SIG-M5 treated with dmso at 0.1 percent for 504 hours (cell line): ENCODE results near the gene CCP110.
A peak's percentile ranks its signal among the peaks of the same experiment; 100 is the strongest.

Experiments
- DNase-seq: peaks from one replicate; lab custom pipeline; 2025; ENCODE audit not compliant: unreplicated experiment; lab: John Stamatoyannopoulos, UW

CCP110 gene, protein sequence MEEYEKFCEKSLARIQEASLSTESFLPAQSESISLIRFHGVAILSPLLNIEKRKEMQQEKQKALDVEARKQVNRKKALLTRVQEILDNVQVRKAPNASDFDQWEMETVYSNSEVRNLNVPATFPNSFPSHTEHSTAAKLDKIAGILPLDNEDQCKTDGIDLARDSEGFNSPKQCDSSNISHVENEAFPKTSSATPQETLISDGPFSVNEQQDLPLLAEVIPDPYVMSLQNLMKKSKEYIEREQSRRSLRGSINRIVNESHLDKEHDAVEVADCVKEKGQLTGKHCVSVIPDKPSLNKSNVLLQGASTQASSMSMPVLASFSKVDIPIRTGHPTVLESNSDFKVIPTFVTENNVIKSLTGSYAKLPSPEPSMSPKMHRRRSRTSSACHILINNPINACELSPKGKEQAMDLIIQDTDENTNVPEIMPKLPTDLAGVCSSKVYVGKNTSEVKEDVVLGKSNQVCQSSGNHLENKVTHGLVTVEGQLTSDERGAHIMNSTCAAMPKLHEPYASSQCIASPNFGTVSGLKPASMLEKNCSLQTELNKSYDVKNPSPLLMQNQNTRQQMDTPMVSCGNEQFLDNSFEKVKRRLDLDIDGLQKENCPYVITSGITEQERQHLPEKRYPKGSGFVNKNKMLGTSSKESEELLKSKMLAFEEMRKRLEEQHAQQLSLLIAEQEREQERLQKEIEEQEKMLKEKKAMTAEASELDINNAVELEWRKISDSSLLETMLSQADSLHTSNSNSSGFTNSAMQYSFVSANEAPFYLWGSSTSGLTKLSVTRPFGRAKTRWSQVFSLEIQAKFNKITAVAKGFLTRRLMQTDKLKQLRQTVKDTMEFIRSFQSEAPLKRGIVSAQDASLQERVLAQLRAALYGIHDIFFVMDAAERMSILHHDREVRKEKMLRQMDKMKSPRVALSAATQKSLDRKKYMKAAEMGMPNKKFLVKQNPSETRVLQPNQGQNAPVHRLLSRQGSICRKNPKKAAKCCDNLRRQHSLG

DNA sequence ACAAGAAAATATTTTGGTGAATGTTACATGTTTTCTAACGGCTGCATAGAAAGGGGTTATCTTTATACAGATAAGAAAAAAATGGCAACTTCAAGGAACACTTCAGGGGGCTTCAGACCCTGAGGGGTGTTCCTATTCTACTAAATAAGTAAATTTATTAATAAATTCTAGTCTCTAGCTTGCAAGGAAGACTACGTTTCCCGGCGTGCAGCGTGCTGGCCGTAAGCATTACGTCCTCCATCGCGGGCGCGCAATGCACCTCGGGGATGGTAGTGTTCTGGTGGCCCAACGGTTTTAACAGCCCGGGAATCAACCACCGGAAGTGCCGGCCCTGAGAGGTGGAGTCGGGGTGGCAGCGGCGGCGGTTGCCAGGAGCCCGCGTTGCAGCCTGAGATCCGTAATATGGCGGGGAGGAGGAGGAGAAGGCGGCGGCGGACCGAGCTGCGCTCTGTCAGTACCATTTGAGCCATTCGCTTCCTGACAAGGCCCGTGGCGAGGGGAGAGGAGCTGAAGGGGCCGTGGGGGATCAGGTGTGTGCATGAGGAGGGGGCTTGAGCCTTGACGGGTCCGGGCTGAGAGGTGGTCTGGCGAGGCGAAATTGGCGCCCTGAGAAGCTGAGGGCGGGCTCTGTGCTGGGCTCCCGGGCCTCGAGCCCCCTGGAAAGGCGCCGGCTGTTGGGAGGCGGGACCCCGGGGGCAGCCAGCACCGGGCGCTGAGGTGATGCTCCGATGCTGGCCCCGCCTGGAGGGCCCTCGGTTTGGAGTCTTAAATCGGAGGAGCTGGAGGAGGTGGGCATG lies at the start of gene CCP110:
Gene CCP110 (plus strand): TSS at position 384 of the 797 bp plus-strand sequence. CDS start 3,940 bp downstream, outside the sequence.
- DNase-seq: peak; percentile 96

DNA sequence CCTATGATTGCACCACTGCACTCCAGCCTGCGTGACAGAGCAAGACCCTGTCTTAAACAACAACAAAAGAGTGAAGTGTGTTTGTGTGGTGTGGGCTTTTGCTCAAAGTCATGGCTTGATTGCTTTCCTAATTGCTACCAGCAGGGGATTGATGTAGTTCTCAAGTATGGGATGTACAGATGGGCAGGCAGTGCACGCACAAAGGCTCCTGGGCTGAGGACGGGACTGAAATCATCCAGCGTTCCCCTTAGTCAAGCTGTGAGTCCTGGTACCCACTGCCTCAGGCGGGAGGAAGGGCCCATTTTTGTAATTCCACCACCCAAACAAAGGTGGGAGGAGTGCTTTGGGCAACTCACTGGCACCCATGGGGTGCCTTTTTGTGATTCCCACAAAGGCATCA lies 49.1 kb upstream of the CCP110 start:
- DNase-seq: no peak

DNA sequence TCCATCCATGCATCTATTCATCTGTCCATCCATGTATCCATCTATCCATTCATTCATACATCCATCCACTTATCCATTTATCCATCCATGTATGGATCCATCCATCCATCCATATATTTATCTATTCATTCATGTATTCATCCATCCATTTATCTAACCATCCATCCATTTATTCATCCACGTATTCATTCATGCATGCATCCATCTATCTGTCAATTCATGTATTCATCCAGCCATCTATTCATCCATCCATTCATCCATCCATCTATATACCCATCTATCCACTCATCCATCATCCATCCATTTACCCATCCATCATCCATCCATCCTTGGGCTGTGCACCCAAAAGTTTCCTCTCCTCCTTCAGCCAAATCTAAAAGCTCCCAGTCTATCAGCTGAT lies 45.2 kb upstream of the CCP110 start:
- no peak for DNase-seq

DNA sequence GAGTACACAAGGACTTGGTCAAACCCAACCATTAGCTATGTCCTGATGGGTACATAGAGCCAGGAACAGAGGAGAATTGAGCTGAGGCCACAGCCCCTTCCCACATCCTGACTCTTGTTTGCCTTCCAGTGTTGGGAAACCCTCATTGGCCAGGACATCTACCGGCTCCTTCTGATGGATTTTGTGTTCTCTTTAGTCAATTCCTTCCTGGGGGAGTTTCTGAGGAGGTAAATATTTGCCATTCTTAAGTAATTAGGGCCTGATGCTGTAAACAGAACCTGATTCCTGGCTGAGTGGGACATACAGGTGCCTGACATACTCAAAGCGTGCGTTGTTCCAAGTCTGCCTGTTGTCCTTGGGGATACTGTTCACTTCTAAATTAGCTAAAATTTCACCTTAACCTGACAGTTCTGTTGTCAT lies 44.4 kb upstream of the CCP110 start:
- no peak for DNase-seq

DNA sequence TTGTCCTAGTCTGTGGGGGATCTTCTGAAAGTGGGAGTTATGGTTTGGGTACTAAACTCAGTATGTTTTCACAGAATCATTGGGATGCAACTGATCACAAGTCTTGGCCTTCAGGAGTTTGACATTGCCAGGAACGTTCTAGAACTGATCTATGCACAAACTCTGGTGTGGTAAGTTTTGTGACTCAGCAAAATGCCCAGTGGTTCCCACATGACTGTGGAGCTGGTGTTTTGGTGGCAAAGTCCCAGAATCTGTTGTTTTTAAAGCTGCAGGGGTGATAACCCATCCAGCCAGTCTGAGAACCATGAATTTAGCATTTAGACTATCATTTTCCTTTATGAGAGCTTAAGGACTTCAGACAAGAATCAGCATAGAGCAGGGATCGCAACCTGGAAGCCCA lies 42.4 kb upstream of the CCP110 start:
- DNase-seq: no peak

DNA sequence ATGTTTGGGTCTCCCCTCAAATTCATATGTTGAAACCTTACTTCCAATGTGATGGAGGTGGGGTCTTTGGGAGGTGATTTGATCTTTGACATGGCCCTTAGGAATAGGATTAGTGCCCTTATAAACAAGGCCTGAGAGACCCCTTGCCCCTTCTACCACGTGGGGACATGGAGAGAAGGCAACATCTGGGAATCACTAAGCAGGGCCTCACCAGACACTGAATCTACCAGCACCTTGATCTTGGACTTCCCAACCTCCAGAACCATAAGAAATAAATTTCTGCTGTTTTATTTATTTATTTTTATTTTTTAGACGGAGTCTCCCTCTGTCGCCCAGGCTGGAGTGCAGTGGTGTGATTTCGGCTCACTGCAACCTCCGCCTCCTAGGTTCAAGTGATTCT lies 42.0 kb upstream of the CCP110 start:
- DNase-seq: no peak

DNA sequence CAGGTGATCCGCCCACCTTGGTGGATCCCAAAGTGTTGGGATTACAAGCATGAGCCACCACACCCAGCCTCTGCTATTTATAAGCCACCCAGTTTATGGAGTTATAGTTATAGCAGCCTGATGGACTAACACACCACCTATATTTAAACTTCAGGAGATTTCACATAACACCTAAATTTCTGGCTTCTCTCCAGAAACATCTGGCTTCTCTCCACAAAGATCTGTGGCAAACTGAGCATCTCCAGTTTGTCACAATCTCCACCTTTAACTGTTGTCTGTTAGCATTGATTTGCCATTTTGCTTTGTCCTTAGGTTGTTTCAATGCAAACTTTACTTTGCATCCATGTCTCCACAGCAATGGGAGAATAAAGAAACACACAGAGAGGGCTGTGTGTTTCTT lies 41.5 kb upstream of the CCP110 start:
- DNase-seq: no peak

DNA sequence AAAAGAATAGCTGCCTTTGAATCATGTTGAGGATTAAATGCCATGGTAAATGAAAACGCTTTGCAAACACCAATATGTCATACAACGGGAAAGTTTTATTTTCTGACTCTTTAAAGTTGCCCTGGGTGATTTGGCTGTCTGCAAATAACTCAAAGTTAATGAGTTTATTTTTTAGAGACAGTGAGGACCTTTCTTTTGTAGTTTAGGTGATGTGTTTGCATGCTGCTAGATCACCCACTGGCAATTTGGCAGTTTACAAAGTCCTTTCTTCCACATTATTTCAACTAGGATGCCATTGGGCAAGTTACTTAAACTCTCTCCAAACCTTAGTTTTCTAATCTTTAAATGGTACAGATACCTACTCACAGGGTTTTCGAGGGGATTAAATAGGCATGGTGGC lies 39.6 kb upstream of the CCP110 start:
- no peak for DNase-seq

DNA sequence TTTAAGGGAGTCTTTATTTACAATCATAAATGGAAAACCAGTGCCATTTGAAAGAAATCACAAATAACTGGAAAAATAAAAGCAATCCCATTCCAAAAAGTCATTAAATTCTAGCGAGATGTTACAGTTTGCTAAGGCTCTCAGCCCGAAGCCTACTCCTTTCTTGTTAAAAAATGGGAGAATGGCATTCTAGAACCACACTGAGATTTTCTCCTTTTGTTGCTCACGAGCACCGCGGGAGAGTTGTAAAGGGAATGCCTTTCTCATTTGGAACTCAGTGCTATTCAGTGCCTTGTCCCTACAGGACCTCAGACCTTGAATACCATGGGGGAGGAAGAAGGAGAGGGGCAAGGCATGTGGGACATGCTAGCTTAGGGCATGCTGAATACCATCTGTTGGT lies 38.1 kb upstream of the CCP110 start:
- DNase-seq: no peak

DNA sequence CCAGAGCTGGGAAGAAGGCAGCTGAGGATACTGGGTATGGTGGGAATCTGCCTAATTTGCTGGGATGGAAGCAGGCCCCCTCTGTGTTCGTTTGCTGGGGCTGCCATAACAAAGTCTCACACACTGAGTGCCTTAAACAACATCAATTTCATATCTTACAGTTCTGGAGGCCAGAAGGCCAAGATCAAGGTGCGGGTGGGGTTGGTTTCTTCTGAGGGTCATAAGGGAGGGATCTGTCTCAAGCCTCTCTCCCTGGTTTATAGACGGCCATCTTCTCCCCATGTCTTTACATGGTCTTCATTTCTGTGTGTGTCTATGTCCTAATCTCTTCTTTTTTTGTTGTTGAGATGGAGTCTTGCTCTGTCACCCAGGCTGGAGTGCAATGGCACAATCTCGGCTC lies 37.7 kb upstream of the CCP110 start:
- DNase-seq: no peak

DNA sequence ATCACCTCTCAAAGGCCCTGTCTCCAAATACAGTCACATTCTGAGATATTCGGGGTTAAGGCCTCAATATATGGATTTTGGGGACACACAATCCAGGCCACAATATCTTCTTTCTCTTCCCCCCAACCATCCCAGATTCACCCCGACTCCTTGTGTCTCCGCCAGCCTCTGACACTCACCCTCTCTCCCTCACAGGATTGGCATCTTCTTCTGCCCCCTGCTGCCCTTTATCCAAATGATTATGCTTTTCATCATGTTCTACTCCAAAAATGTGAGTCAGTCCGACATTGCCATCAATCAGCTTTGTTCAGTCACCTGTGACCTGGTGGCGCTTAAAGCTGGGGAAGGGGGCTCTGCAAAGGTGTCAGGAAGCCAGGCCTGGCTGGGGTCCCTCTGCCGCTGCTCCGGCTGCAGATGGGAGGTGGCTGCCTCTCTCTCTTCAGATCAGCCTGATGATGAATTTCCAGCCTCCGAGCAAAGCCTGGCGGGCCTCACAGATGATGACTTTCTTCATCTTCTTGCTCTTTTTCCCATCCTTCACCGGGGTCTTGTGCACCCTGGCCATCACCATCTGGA lies 36.9 kb upstream of the CCP110 start:
- DNase-seq: no peak

DNA sequence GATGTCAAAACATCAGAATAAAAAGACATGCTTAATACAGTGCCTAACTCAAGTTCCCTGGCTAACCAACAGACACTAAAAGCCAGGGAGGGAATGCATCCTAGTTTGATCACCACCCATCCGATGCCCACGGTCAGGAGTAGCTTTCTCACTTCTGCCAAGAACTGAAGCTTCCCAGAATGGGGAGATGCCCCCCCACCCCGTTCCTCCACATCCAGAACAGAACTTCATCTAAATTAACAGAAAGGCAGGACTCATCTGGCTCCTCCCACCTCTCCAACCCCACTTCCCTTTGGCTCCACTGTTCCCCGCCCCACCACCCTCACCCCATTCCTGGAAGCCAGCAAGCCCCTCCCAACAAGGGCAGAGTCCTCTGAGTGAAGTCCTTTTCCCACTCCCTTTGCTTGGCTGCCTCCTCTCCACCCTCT lies 35.5 kb upstream of the CCP110 start:
- no peak for DNase-seq

DNA sequence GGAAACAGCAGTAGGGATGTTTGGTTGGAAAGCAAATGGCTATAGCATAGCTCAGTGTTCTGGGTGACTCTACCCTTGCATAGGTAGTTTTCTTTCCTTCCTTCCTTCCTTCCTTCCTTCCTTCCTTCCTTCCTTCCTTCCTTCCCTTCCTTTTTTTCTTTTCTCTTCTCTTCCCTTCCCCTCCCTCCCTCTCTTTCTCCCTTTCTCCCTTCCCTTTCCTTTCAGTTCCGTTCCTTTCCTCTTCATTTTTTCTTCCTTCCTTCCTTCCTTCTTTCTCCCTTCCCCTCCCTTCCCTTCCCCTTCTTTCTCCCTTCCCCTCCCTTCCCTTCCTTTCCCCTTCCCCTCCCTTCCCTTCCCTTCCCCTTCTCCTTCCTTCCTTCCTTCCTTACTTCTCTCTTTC lies 33.1 kb upstream of the CCP110 start:
- no peak for DNase-seq

DNA sequence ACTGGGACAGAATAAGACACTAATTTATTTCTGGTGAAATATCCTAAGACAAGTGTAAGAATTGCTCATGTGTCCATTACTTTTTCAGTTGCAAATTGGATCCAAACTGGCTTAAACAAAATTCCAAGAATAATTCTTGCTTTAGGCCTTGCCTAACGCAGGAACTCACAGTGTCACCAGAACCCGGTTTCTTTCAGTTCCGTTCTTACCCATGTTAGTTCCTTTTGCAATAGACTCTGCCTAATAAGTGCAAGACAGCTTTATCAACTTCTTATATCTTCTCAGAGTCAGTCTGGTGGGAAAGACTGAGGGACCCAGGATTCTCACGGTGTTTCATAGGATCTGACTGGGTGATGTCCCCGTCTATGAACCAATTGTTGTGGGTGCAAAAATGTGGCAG lies 26.6 kb upstream of the CCP110 start:
- no peak for DNase-seq

DNA sequence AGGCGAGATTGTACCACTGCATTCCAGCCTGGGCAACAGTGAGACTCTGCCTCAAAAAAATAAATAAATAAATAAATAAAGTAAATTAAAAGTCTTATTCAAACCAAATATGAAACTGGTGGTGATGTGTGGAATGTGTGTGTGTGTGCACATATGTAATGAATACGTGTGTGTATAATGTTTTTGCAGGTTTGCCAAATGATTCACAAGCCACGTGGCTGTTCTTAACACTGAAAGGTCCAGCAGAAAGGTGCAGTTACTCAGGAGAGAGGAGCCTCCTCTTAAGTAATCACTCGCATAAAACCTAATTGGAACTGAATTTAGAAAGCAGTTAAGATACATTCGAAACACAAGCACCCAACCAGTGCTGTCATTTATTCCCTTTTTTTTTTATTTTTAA lies 24.7 kb upstream of the CCP110 start:
- no peak for DNase-seq

DNA sequence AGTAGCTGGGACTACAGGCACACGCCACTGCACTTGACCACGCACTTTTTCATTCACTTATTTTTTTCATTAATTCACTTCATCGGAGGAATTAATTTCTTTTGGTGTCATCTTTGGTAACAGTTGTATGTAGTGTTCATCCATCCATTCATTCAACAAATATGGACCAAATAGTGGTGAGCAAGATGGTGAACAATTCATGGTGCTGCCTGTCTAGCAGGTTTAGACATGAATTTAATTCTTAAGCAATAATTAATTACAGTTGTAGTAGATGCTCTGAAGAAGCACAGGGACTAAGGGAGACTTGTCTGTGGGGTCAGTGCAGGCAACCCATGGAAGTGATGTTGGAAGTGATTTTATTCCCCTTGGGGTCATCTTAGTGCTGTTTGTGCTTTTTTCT lies 24.3 kb upstream of the CCP110 start:
- no peak for DNase-seq

DNA sequence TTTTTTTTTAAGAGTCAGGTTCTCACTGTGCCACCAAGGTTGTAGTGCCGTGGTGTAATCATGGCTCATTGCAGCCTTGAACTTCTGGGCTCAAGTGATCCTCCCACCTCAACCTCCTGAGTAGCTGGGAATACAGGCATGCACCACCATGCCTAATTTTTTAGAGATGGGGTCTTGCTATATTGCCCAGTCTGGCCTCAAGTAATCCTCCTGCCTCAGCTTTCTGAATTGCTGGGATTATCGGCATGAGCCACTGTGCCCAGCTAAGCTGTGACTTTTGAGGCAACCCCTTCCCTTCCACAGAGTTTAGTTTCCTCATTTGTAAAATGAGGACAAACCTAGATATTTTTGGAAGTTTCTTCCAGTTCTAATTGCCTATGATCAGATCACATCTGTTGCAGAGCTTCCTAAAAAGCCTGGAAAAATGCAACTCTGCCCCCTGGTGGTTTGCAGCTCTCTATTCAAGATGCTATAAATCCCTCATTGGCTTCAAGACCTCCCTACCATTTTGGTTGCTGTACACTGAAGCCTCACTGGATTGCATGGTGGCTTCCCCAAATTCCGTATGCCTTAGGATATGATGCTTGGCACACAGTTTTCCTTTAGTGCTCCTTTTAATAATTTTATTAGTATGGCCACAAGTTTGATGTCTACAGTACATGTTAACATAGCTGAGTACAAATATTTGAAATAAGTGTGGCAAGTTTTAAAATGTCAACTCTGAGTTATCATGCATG lies 21.2 kb upstream of the CCP110 start:
- peak; percentile 55 for DNase-seq

DNA sequence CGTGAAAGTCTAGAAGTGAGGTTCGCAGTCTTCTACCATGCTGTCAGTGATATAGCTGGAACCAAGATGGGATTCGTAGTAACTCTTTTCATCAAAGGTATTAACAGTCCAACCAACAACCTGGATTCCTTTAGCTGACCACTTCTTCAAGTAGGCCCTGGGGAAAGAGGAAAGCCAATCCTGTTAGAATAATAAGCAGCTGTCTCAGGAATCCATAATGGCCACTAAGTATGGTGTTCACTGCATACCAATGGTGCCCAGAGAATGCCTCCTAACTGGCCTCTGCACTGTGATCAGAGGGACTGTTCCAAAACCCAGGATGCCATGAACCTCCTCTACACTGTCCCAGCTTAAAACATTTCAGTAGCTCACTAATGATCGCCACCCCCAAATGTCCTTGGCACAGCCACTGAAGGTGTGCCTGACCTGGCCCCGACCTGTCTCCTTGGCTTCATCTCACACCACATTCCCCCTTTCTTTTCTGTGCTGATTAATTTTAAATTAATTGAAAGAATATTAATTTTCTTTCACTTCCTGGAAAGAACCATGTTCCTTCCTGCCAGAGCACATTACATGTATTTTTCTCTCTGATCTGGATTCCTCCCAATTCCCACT lies 20.2 kb upstream of the CCP110 start:
- DNase-seq: no peak

DNA sequence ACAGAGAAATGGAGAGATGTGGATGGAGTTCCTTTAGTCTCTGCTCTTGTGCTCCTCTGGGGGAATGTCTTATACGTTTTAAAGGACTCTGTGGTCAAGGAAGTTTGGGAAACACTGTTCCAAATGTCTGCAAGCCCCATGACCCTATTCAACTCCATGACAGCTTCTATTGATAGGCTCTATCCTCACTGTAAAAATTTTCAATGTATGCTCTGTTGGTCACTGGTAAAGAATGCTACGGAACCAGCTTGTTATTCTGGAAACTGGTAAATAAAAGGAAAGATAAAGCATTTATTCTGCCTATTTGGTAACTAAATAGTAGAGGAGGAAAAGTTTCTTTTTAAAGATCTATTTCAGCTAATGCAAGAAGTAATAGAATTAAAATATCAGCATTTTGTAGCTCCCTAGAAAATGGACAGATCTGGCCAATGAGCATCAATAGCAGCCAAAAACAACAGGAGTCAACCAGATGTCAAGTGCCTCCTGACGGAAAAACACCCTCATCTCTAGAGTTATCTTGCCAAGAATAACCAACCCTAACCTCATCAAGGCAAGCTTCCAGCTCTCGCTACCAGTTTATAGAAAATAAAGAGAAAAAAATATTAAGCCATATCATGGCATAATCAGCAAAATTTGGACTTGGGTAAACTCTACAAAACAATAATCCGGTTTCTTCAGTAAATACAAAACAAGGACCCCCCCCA lies 18.0 kb upstream of the CCP110 start:
- no peak for DNase-seq
